Neural progenitor cell (in vitro differentiated cells): Measurements from ENCODE around the gene ARL4A.

Experiments used
- CTCF ChIP-seq: fragments of 200-600 bp; sonication (generic); IDR thresholded peaks from 2 replicates; pipeline ENCODE4 v1.5.1; 2017; ENCODE audit warnings: antibody characterized with exemption, mild to moderate bottlenecking
- EZH2 ChIP-seq: fragments of 200-600 bp; sonication (generic); IDR thresholded peaks from 2 replicates; pipeline ENCODE4 v1.6.1; 2017; ENCODE audit warnings: antibody characterized with exemption, mild to moderate bottlenecking, moderate library complexity
- EZH2phosphoT487 ChIP-seq: fragments of 200-600 bp; sonication (generic); IDR thresholded peaks from 2 replicates; pipeline ENCODE4 v1.6.1; 2017; ENCODE audit warnings: antibody characterized with exemption

- TF ChIP-seq CTCF: no peak
- no peak for TF ChIP-seq EZH2
- no peak for TF ChIP-seq EZH2phosphoT487
These were observed 2.0 kb downstream of the ARL4A start for GRCh38 chr7:12689451-12689850.
